ENCODE results near the gene SHISA4.

GRCh38 chr1:201938440-201939035, 49.8 kb downstream of the SHISA4 start:
- TF ChIP-seq POLR2A (IDR thresholded peaks at IDR 0.05; ENCODE audit: low read length) (no peak), GATA1 (IDR thresholded peaks at IDR 0.05; ENCODE audit: low read depth, low read length) (no peak)
